Thyroid gland (tissue), 4 donors: ENCODE results near the gene ZMYM3. TPM values are rescaled to one million over a fixed set of nuclear protein-coding genes. Genes with fewer than 3 reads are reported as not detected.

Experiments used
- DNase-seq, 2 donors: peaks; one replicate each; pipeline ENCODE4 v3.0.0-alpha.2; 2019
- H3K27ac ChIP-seq, 3 donors: fragments of 200-600 bp; sonication (generic); 1 replicate in 2 of 3; 2 replicates in 1 of 3; pipeline ENCODE4 v1.5.1; 2016 to 2019; ENCODE audit warnings: mild to moderate bottlenecking in 1 of 3, moderate library complexity in 1 of 3
- H3K27me3 ChIP-seq: fragments of 200-600 bp; sonication (generic); one replicate; pipeline ENCODE4 v1.5.1; 2019
- H3K36me3 ChIP-seq, 2 donors: fragments of 200-600 bp; sonication (generic); one replicate each; pipeline ENCODE4 v1.5.1; 2016 to 2019
- H3K4me1 ChIP-seq, 2 donors: fragments of 200-600 bp; sonication (generic); one replicate each; pipeline ENCODE4 v1.5.1; 2017 to 2019
- H3K4me3 ChIP-seq, 3 donors: fragments of 200-600 bp; sonication (generic); replicated peaks in 1 of 3; 1 replicate in 2 of 3; 2 replicates in 1 of 3; pipeline ENCODE4 v1.5.1; 2016; ENCODE audit warnings: mild to moderate bottlenecking in 1 of 3
- H3K9me3 ChIP-seq: fragments of 200-600 bp; sonication (generic); one replicate; pipeline ENCODE4 v1.5.1; 2017
- POLR2A ChIP-seq, 2 donors: fragments of 450-650 bp; IDR thresholded peaks; one replicate each; pipeline ENCODE4 v1.6.1; 2017; ENCODE audit warnings: antibody characterized with exemption in 2 of 2, mild to moderate bottlenecking in 2 of 2, moderate library complexity in 1 of 2
- WGBS, 2 donors: methylation state at CpG; one replicate each; pipeline ENCODE4 v1.1.5; 2017; 5-methylcytosine and 5-hydroxymethylcytosine counted together
- intact Hi-C: fragments of 100-400 bp; cut with DNase I; formaldehyde crosslinking; loops from one replicate; pipeline ENCODE4 v1.15.1; 2023
- total RNA-seq, 4 donors: library from RNA; depleted of rRNA; stranded (reverse); fragments of >200 nt; gene quantifications; one replicate each; pipeline ENCODE4 v1.2.3, GENCODE V29; 2016
- TF ChIP-seq, protein P1 (sequence below), 6 experiments: fragments of 200-600 bp in 3 of 6; fragments of 450-650 bp in 3 of 6; sonication (generic) in 3 of 6; IDR thresholded peaks; one replicate each; pipeline ENCODE4 v1.5.1; 2016 to 2019; ENCODE audit warnings: antibody characterized with exemption in 6 of 6, mild to moderate bottlenecking in 2 of 6, inconsistent platforms in 1 of 6, moderate library complexity in 1 of 6

The ZMYM3 gene
- total RNA-seq, 4 donors from 2014 or later = 17.7 to 27.4 (median 20.5) TPM

DNA sequence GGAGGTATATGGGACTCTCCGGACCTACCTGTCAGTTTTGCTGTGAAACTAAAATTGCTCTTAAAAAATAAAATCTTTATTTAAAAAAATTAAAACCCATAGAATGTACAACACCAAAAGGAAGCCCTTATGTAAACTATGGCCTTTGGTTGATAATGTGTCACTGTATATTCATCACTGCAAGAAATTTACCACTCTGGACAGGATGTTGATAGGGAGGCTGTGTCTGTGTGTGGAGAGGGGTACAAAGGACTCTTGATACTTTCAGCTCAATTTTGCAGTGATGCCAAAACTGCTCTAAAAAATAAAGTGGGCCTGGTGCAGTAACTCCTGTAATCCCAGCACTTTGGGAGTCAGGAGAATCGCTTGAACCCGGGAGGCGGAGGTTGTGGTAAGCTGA lies 2.9 kb upstream of the ZMYM3 start:
- Histone ChIP-seq H3K4me1 (peaks cover 9 to 13% of the 10 kb centered on the region in 2 donors), H3K4me3 (no peak overlapping the region), H3K27ac (no peak overlapping the region), H3K27me3 (no peaks in the 10 kb centered on the region), H3K9me3 (no peaks in the 10 kb centered on the region), H3K36me3 (no peaks in the 10 kb centered on the region)
- DNase-seq = no peak
- 89 to 94% methylated on average over 4 of the region's 4 CpGs for WGBS, 2 donors
- intact Hi-C loops = no loop called here
- TF ChIP-seq, protein P1, sequence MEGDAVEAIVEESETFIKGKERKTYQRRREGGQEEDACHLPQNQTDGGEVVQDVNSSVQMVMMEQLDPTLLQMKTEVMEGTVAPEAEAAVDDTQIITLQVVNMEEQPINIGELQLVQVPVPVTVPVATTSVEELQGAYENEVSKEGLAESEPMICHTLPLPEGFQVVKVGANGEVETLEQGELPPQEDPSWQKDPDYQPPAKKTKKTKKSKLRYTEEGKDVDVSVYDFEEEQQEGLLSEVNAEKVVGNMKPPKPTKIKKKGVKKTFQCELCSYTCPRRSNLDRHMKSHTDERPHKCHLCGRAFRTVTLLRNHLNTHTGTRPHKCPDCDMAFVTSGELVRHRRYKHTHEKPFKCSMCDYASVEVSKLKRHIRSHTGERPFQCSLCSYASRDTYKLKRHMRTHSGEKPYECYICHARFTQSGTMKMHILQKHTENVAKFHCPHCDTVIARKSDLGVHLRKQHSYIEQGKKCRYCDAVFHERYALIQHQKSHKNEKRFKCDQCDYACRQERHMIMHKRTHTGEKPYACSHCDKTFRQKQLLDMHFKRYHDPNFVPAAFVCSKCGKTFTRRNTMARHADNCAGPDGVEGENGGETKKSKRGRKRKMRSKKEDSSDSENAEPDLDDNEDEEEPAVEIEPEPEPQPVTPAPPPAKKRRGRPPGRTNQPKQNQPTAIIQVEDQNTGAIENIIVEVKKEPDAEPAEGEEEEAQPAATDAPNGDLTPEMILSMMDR (IDR thresholded peaks at IDR 0.05) = no peak
- TF ChIP-seq POLR2A (IDR thresholded peaks at IDR 0.05) = no peak

DNA sequence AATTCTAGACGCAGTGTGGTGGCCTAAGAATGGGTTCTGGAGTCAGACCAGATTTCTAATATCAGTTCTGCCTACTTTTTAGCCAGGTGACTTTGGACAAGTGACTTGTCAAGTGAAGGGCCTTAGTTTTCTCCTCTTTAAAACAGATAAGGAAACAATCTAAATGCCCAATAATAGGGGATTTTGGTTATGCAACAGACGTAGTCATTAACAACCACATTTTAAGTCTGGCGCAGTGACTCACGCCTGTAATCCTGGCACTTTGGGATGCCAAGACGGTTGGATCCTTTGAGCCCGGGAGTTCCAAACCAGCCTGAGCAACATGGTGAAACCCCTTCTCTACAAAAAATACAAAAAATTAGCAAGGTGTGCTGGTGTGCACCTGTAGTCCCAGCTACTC lies 2.1 kb upstream of the ZMYM3 start:
- WGBS, 2 donors = 57 to 71% methylated on average over 3 to 6 of the region's 6 CpGs
- Histone ChIP-seq H3K4me1 (peaks cover 9 to 15% of the 10 kb centered on the region in 2 donors), H3K36me3 (no peaks in the 10 kb centered on the region), H3K27me3 (no peaks in the 10 kb centered on the region), H3K4me3 (no peak overlapping the region), H3K27ac (no peak overlapping the region), H3K9me3 (no peaks in the 10 kb centered on the region)
- intact Hi-C loops = no loop called here
- TF ChIP-seq, protein P1 (IDR thresholded peaks at IDR 0.05) = no peak
- no peak for TF ChIP-seq POLR2A (IDR thresholded peaks at IDR 0.05)
- DNase-seq = no peak

DNA sequence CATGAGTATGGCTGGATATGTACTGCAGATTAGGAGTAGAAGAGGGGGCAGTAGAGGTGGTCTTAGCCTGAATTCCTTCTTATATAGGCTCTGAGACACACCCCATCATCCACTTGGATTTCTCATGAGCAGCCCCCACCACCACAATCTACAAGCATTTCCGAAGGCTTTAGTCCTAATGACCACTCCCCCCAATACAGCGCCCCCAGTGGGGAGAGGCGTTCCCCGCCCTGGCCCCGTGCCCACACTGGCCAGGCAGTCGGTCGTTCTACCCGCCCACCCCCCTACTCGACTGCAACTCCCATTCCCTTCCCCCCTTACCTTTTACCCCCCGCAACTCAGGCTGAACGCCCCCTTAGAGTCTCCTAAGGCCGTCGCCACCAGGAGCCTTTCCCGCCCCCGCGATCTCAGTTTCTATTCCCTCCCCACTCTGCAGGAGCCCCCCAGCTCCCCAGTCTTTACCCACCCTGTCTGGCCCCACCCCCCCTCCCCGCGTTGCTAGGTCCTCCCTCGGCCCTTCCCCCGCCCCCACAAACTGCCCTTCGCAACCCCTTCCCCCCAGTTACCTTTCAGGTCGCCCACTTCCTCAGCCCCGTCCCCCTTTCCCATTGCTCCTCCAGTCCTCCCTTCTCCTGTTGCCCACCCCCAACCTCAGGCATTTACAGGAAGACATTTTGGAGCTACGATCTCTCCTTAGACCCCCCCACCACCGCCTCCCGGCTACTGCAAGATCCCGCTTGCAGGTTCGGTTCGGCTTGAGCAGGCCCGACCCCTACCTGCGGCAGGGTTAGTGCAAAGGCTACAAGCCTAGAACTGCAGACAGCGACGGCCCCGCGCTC lies 468 bp downstream of the ZMYM3 start:
- Histone ChIP-seq H3K4me1 (peaks cover 9 to 15% of the 10 kb centered on the region in 2 donors), H3K27me3 (no peaks in the 10 kb centered on the region), H3K36me3 (peaks cover 8% of the 10 kb centered on the region in 2 donors), H3K9me3 (no peaks in the 10 kb centered on the region), H3K27ac (peak overlapping the region in 2 of 3 donors; percentile 66 to 80), H3K4me3 (peak overlapping the region in 2 of 3 donors; percentile 48 to 64)
- intact Hi-C loops = no loop called here
- peak; percentile 43 to 44 for DNase-seq
- WGBS, 2 donors = 0 to 2% methylated on average over 9 to 14 of the region's 35 CpGs
- TF ChIP-seq POLR2A (IDR thresholded peaks at IDR 0.05) = no peak
- TF ChIP-seq, protein P1 (IDR thresholded peaks at IDR 0.05) = peak in 4 of 6 experiments; percentile 17 to 44 (median 20)

DNA sequence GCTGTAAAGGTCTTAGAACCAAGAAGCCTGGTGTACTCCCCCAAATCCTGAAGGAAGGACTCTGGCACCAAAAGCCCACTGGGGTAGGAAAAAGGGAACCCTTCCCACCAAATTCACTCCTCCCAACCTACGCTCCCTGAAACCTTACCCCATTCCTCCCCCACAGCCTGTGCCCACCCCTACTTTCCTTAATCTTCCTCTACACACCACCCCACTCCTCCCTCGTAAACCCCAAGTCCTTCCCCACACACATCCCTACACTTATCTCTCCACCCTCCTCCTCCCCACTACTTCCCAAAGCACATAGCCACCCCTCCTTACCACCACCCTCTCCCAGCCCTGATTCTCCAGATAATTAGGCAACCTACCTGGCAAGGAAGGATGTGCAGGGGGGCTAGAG lies 1.7 kb downstream of the ZMYM3 start:
- WGBS, 2 donors = 67 to 76% methylated on average over 2 of the region's 2 CpGs
- Histone ChIP-seq H3K36me3 (peaks cover 14 to 17% of the 10 kb centered on the region in 2 donors), H3K4me1 (peaks cover 9 to 15% of the 10 kb centered on the region in 2 donors), H3K9me3 (no peaks in the 10 kb centered on the region), H3K27ac (no peak overlapping the region), H3K4me3 (no peak overlapping the region), H3K27me3 (no peaks in the 10 kb centered on the region)
- DNase-seq = no peak
- intact Hi-C loops = no loop called here
- TF ChIP-seq, protein P1 (IDR thresholded peaks at IDR 0.05) = no peak
- TF ChIP-seq POLR2A (IDR thresholded peaks at IDR 0.05) = no peak

DNA sequence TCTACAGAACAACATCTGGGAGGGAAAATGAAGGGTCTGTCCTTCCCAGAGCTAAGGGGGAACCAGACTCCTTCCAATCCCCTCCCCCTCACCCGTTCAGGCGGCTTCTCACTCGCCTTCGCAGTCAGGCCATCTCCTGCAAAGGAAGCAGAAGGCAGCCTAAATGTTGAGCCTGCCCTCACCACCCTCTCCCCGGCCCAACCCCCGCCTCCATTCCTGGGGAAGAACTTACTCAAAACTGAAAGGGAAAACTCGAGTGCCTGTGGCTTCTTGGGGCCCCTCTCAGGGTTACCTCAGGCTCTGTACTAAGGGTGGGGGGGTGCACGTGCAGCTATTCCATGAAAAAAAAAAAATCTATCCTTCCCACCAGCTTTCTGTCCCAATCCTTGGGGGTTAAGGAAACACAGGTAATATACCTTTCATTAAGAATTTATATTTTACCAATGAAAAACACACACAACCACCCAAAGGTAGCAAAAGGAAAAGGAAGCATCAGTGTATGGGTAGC lies 2.4 kb downstream of the ZMYM3 start:
- Histone ChIP-seq H3K9me3 (no peaks in the 10 kb centered on the region), H3K27me3 (no peaks in the 10 kb centered on the region), H3K27ac (no peak overlapping the region), H3K36me3 (peaks cover 14 to 24% of the 10 kb centered on the region in 2 donors), H3K4me3 (no peak overlapping the region), H3K4me1 (peaks cover 9 to 15% of the 10 kb centered on the region in 2 donors)
- TF ChIP-seq, protein P1 (IDR thresholded peaks at IDR 0.05) = no peak
- no peak for TF ChIP-seq POLR2A (IDR thresholded peaks at IDR 0.05)
- intact Hi-C loops = no loop called here
- peak; percentile 9 to 27 for DNase-seq
- WGBS, 2 donors = 0 to 17% methylated on average over 1 to 4 of the region's 8 CpGs
